Stomach (tissue), 4 donors: ENCODE results near the gene NINL.

Experiments
- EP300 ChIP-seq: sonication (generic); formaldehyde crosslinking; IDR thresholded peaks from one replicate; pipeline ENCODE4 v1.6.1; 2017; ENCODE audit warnings: antibody characterized with exemption
- POLR2A ChIP-seq, 4 donors: fragments of 450-650 bp; IDR thresholded peaks; one replicate each; pipeline ENCODE4 v1.6.1; 2016; ENCODE audit warnings: antibody characterized with exemption in 4 of 4, control low read depth in 2 of 4, mild to moderate bottlenecking in 1 of 4, moderate library complexity in 1 of 4
- POLR2AphosphoS5 ChIP-seq, 3 donors: sonication (generic); formaldehyde crosslinking; IDR thresholded peaks; one replicate each; pipeline ENCODE4 v1.6.1; 2016; ENCODE audit warnings: antibody characterized with exemption in 3 of 3
- TF ChIP-seq, protein P1 (sequence below), 7 experiments: fragments of 450-650 bp in 4 of 7; fragments of 200-600 bp in 3 of 7; sonication (generic) in 3 of 7; IDR thresholded peaks; one replicate each; pipeline ENCODE4 v1.5.1; 2016 to 2019; ENCODE audit warnings: antibody characterized with exemption in 7 of 7, control low read depth in 2 of 7, mild to moderate bottlenecking in 1 of 7

DNA sequence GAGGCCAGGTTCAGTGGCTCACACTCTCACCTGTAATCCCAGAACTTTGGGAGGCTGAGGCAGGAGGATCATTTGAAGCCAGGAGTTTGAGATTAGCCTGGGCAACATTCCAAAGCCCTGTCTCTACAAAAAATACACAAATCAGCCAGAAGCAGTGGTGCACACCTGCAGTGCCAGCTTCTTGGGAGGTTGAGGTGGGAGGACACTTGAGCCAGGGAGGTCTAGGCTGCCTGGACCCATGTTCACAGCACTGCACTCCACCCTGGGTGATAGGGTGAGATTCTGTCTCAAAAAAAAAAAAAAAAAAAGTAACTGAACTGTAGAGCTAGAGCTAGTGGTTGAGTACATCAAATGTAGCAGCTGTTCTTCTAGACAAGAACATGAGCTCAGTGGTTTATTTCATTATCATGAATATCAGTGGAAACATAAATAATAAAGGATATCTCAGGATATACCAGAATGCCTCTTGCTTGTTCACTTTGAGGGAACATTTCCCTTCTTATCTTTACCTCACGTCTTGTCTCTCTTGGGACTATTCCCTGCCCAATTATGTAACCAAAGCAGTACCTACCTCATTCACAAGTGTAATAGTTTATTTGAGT lies 20.9 kb upstream of the NINL start:
- no peak for TF ChIP-seq POLR2A (IDR thresholded peaks at IDR 0.05)
- TF ChIP-seq, protein P1, sequence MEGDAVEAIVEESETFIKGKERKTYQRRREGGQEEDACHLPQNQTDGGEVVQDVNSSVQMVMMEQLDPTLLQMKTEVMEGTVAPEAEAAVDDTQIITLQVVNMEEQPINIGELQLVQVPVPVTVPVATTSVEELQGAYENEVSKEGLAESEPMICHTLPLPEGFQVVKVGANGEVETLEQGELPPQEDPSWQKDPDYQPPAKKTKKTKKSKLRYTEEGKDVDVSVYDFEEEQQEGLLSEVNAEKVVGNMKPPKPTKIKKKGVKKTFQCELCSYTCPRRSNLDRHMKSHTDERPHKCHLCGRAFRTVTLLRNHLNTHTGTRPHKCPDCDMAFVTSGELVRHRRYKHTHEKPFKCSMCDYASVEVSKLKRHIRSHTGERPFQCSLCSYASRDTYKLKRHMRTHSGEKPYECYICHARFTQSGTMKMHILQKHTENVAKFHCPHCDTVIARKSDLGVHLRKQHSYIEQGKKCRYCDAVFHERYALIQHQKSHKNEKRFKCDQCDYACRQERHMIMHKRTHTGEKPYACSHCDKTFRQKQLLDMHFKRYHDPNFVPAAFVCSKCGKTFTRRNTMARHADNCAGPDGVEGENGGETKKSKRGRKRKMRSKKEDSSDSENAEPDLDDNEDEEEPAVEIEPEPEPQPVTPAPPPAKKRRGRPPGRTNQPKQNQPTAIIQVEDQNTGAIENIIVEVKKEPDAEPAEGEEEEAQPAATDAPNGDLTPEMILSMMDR (IDR thresholded peaks at IDR 0.05) = no peak
- TF ChIP-seq POLR2AphosphoS5 (IDR thresholded peaks at IDR 0.05) = no peak
- TF ChIP-seq EP300 = no peak
